ENCODE measurements around the gene LARP1B.

LARP1B gene

DNA sequence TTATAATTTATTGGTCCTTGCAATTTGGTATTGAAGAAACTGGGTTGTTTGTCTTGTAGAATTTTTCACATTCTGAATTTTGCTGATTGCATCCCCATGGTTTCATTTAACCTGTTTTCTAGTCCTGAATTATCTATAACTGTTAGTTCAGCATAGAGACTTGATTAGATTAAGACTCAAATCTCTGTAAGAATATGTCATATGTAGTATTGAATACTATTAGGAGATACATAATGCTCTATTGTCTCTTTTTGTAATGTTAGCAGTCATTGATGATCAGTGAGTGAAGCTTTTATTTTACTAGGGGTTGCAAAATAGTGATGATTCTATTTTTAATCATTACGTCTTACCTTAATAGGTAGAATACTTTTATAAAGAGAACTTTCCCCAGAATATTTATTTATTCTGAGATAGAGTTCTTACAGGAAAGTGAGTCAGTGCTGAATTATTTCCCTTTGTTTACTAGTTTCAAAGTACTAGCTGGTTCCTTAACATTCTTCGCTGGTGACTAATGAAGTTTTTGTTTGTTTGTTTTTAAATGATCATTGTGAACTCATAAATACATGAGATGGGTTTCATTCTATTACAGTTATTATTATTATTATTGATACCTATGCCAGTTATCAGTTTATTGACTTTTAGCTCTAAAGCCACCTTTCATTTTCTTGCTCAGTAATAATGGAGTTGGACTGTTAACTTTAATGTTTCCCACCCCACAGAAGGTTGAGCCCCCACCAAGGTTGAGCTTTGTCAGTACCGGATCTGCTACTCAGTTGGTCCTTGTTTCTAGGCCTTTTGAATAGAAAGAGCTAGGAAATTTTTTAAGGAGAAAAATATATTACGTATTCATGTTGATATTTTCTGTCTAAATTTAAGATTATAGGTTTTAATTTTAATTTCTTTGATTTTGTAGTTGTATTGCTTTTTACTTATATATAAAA, 102.3 kb downstream of the LARP1B start:
- no peak for TF ChIP-seq CSDC2 (CRISPR knock-in tag; IDR thresholded peaks at IDR 0.05)
- no peak for TF ChIP-seq PATZ1 (CRISPR knock-in tag; IDR thresholded peaks at IDR 0.05; ENCODE audit: borderline replicate concordance)
- TF ChIP-seq, protein P1, sequence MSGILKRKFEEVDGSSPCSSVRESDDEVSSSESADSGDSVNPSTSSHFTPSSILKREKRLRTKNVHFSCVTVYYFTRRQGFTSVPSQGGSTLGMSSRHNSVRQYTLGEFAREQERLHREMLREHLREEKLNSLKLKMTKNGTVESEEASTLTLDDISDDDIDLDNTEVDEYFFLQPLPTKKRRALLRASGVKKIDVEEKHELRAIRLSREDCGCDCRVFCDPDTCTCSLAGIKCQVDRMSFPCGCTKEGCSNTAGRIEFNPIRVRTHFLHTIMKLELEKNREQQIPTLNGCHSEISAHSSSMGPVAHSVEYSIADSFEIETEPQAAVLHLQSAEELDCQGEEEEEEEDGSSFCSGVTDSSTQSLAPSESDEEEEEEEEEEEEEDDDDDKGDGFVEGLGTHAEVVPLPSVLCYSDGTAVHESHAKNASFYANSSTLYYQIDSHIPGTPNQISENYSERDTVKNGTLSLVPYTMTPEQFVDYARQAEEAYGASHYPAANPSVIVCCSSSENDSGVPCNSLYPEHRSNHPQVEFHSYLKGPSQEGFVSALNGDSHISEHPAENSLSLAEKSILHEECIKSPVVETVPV (CRISPR knock-in tag; IDR thresholded peaks at IDR 0.05): no peak
- TF ChIP-seq ARNTL (CRISPR knock-in tag; IDR thresholded peaks at IDR 0.05; ENCODE audit: borderline replicate concordance, low read depth): no peak
- TF ChIP-seq ZNF565 (CRISPR knock-in tag; conservative IDR thresholded peaks at IDR 0.05; ENCODE audit: low read depth): no peak
- no peak for TF ChIP-seq PPARA (CRISPR knock-in tag; IDR thresholded peaks at IDR 0.05; ENCODE audit: borderline replicate concordance)
- TF ChIP-seq OSR1 (CRISPR knock-in tag; IDR thresholded peaks at IDR 0.05): no peak
- no peak for TF ChIP-seq SNAI2 (CRISPR knock-in tag; IDR thresholded peaks at IDR 0.05)
- no peak for TF ChIP-seq ESRRG (CRISPR knock-in tag; IDR thresholded peaks at IDR 0.05)
- no peak for TF ChIP-seq ZNF8 (CRISPR knock-in tag; IDR thresholded peaks at IDR 0.05)
- TF ChIP-seq ISL1 (CRISPR knock-in tag; IDR thresholded peaks at IDR 0.05): no peak
- no peak for TF ChIP-seq TCF4 (CRISPR knock-in tag; IDR thresholded peaks at IDR 0.05; ENCODE audit: borderline replicate concordance)
- no peak for TF ChIP-seq CREB5 (CRISPR knock-in tag; IDR thresholded peaks at IDR 0.05; ENCODE audit: low read depth)
- no peak for TF ChIP-seq ZNF70 (CRISPR knock-in tag; IDR thresholded peaks at IDR 0.05)
- no peak for TF ChIP-seq POU6F1 (CRISPR knock-in tag; IDR thresholded peaks at IDR 0.05; ENCODE audit: borderline replicate concordance, low read depth)
- TF ChIP-seq ZC3H10 (CRISPR knock-in tag; IDR thresholded peaks at IDR 0.05): no peak
- no peak for TF ChIP-seq ZFP3 (CRISPR knock-in tag; IDR thresholded peaks at IDR 0.05)
- TF ChIP-seq ZFP30 (CRISPR knock-in tag; IDR thresholded peaks at IDR 0.05): no peak
- TF ChIP-seq, protein P2, sequence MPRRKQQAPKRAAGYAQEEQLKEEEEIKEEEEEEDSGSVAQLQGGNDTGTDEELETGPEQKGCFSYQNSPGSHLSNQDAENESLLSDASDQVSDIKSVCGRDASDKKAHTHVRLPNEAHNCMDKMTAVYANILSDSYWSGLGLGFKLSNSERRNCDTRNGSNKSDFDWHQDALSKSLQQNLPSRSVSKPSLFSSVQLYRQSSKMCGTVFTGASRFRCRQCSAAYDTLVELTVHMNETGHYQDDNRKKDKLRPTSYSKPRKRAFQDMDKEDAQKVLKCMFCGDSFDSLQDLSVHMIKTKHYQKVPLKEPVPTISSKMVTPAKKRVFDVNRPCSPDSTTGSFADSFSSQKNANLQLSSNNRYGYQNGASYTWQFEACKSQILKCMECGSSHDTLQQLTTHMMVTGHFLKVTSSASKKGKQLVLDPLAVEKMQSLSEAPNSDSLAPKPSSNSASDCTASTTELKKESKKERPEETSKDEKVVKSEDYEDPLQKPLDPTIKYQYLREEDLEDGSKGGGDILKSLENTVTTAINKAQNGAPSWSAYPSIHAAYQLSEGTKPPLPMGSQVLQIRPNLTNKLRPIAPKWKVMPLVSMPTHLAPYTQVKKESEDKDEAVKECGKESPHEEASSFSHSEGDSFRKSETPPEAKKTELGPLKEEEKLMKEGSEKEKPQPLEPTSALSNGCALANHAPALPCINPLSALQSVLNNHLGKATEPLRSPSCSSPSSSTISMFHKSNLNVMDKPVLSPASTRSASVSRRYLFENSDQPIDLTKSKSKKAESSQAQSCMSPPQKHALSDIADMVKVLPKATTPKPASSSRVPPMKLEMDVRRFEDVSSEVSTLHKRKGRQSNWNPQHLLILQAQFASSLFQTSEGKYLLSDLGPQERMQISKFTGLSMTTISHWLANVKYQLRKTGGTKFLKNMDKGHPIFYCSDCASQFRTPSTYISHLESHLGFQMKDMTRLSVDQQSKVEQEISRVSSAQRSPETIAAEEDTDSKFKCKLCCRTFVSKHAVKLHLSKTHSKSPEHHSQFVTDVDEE (CRISPR knock-in tag; IDR thresholded peaks at IDR 0.05): no peak
- peak; percentile 55; the same call in 2 of the 3 replicates for ATAC-seq

DNA sequence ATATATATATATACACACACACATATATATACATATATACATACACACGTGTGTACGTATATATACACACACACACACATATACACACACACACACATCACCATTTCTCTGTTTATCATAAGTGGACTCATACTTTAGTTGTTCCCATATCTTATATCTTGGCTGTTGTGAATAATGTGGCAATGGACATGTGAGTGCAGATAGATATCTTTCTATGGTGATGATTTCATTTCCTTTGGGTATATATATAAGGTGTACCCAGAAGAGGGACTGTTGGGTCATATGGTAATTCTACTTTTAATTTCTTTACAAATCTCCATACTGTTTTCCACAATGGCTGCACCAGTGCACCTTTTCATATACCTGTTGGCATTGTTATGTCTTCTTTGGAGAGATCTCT, 105.9 kb downstream of the LARP1B start:
- ATAC-seq: no peak
- TF ChIP-seq ISL1 (CRISPR knock-in tag; IDR thresholded peaks at IDR 0.05) (no peak), ZNF565 (CRISPR knock-in tag; conservative IDR thresholded peaks at IDR 0.05; ENCODE audit: low read depth) (no peak), CSDC2 (CRISPR knock-in tag; IDR thresholded peaks at IDR 0.05) (no peak), PATZ1 (CRISPR knock-in tag; IDR thresholded peaks at IDR 0.05; ENCODE audit: borderline replicate concordance) (no peak), GLIS3 (CRISPR knock-in tag; IDR thresholded peaks at IDR 0.05) (no peak), ZNF70 (CRISPR knock-in tag; IDR thresholded peaks at IDR 0.05) (no peak), OSR1 (CRISPR knock-in tag; IDR thresholded peaks at IDR 0.05) (no peak), ZFP30 (CRISPR knock-in tag; IDR thresholded peaks at IDR 0.05) (no peak), RARB (CRISPR knock-in tag; IDR thresholded peaks at IDR 0.05) (no peak), ZFP3 (CRISPR knock-in tag; IDR thresholded peaks at IDR 0.05) (no peak), TCF4 (CRISPR knock-in tag; IDR thresholded peaks at IDR 0.05; ENCODE audit: borderline replicate concordance) (no peak)

All from SK-N-SH treated with all-trans-retinoic acid at 6 μM for 48 hours (cell line).